NCI-H748 (cell line): ENCODE results near the gene NKX6-2.
"Not testable (repeated sequence)": the region's sequence is repeated elsewhere in the genome, so short reads cannot be mapped to it uniquely, and the experiment has no call there.

Source experiments
- DNase-seq: peaks from one replicate; lab custom pipeline; 2025; ENCODE audit not compliant: unreplicated experiment; lab: John Stamatoyannopoulos, UW

Gene NKX6-2

GRCh38 chr10:132785723-132786475 is at the start of gene NKX6-2:
NKX6-2 (minus strand) TSS chr10:132786147; CDS start chr10:132785948, 199 bp downstream.
- peak; percentile 11 for DNase-seq

DNA sequence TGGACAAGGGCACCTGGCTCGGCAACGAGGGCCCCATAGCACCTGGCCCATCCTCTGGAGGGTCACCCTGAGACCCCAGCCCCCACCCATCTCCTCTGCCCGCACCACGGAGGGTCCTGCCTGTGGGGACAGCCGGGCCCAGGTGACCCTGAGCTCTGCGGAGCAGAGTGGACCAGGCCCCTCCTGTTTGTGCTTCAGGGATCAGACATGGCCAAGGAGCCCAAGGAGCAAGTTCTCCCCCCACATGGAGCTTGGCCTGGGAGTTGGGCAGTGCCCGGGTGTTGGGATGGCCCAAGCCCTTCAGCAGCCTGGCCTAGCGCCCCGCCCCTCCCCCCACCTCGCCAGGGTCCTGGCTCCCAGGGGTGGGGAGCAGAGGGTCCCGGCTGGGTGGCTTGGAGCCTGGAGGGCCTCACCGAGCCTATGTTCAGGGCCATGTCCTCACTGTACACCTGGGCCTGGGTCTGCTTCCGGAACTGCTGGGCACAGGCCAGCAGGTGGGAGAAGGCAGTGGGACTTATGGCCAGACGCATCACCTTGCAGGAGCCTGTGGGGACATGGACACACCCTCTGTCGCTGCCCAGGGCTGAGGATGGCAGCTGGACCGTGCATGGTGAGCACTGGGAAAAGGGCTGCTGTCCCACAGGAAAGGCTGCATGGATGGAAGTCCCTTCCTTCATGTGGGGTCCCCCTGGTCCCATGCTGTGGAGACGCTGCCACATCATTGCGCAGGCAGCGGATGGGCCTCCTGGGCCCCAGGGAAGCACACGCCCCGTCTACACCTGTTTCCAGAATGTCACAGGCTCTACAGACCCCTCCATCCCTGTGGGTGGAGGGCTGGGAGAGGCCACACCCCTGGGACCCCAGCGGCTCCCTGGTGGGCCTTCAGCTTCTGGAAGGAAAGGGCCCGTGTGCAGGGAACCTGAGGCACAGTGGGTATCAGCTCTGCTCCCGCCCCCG is 49.2 kb upstream of the NKX6-2 start:
- DNase-seq, result no peak

GRCh38 chr10:132834311-132834761 is 48.4 kb upstream of the NKX6-2 start:
- no peak for DNase-seq

DNA sequence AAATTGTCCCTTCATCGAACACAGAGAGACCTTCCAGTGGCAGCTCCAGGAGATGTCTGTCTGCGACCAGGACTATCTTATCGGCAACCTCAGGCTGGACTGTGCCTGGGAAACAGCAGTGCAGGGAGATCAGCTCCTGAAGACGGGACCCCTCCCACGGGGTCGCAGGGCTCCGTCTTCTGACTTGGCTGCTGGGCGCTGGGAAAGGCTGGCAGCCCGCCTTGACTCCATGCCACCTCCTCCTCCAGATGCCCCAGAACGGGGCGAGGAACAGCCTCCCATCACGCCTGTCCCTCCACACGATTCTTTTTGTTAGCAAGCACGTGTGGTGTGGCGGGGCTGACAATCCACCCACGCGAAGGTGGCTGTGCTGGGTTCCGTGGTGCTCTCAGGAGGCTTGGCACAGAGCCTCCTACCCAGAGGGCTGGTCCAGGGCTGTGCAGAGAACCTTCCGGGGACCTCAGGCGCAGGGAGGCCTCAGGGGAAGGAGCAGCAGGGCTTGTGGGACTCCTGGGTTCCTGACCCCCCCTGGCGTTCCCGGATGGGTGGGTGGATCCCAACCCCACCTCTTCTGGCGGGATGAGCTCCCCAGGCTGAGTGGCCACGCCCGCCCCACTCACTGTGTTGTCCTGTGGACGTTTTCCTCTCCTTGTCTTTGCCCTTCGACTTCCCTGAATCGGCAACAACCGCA is 47.6 kb upstream of the NKX6-2 start:
- DNase-seq, result no peak

DNA sequence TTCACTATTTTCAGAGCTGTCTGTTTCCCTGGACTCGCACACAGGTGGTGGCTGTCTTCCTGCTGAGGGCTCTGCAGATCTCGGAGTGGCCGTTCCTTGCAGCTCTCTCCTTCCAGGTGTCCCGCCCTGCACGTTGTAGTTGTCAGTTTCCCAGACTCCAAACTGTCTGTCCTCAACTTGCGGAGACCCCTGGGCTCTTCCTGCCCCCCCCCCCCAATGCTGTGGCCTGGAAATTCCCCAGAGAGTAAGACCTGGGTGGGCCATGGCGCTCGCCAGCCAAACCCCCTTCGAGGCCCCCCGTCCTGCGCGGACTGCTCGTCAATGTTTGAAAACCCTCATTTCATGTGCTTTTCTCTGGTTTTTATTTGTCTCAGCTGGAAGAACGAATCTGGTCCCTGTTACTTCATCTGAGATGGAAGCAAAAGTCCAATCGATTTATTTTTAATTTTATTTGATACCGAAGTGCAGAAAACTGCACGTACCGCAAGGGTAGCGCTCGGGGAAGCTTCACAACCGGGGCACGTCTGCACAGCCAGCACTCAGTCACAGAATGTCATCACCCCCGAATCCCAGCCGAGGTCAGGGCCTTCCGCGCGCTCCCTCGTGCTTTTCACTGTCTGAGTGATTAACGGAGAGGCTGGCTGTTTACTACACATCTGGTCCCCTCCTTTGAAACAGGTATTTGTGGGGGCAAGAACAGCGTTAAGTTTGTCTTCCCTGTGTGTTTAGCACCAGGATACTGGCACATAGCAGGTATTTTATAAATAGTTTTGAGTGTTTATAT is 46.4 kb upstream of the NKX6-2 start:
- DNase-seq, result no peak

GRCh38 chr10:132829403-132829802 is 43.5 kb upstream of the NKX6-2 start:
- DNase-seq, result no peak

- no peak for DNase-seq
Measured at GRCh38 chr10:132828681-132829080, 42.7 kb upstream of the NKX6-2 start.

GRCh38 chr10:132827861-132828539 is 42.1 kb upstream of the NKX6-2 start:
- DNase-seq, result no peak

DNA sequence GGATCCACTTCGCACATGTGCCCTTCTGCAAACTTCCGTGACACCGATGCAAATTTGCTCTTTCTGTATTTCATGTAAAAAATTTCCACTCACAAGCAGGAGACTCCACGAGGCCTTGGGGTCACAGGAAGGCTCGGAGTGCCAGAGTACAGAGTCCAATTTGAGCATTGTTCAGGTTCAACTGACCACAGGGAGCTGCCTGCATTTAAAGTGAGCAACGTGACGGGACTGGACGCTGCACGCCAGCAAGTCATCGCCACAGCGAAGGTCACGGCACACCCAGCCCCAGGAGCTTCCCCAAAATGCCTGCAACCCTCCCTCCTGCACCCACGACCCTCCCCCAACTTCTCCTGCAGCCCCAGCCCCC is 41.5 kb upstream of the NKX6-2 start:
- DNase-seq, result no peak

DNA sequence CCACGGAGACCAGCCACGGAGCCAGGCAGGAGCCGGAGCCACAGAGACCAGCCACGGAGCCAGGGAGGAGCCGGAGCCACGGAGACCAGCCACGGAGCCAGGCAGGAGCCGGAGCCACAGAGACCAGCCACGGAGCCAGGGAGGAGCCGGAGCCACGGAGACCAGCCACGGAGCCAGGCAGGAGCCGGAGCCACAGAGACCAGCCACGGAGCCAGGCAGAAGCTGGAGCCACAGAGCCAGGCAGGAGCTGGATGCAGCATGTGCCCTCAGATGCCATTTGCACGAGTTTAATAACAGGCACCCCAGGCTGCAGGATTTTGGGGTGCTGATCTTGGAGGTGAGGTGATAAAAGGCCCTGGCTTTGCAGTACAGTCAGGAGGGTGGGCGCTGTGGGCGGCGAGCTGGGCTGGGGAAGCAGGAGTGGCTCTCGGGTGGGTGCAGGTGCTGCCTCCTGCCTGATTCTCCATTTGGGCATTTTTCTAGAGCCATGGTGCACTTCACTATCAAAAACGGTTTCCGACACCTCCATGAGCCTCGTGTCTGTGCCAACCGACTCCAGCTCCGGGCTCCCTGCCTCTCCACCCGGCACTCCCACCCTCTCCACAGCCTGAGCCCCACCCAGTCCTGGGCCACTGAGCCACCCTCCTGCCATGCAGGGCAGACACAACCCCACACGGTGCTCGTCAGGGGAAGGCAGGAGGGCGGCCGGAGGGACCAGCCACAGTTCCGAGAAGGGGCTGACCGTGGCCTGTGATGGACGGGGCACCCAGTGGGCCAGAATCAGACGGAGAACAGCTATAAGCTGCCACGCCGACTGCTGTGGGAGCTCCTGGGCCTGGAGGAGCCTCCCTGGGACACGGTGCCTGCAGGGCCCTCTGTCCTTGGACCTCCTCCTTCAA is 40.8 kb upstream of the NKX6-2 start:
- no peak for DNase-seq

DNA sequence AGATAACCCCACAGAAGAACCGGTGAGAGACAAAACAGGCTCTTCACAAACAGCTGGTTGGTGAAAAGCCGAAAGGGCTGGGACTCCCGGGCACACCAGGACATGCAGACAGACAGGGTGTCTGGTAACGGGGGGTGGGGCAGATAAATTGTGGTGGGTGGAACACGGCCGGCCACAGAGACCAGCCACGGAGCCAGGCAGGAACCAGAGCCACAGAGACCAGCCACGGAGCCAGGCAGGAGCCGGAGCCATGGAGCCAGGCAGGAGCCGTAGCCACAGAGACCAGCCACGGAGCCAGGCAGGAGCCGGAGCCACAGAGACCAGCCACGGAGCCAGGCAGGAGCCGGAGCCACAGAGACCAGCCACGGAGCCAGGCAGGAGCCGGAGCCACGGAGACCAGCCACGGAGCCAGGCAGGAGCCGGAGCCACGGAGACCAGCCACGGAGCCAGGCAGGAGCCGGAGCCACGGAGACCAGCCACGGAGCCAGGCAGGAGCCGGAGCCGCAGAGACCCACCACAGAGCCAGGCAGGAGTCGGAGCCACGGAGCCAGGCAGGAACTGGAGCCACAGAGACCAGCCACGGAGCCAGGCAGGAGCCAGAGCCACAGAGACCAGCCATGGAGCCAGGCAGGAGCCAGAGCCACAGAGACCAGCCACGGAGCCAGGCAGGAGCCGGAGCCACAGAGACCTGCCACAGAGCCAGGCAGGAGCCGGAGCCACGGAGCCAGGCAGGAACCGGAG is 40.0 kb upstream of the NKX6-2 start:
- DNase-seq, result not testable (repeated sequence)

DNA sequence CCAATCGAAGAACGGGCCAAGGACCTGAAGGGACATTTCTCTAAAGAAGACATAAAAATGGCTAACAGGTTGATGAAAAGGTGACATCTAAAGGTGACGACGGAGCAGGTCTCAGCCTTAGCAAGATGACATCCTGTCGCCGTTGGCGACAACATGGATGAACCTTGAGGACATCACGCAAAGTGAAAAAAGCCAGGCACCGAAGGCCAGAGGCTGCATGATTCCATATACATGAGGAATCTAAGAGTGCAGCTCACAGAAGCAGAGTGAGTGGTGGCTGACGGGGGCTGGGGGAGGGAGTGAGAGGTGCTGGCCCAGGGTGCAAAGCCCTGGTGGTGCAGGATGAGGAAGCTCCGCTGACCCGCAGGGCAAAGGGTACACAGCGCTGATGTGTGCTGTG is 34.1 kb upstream of the NKX6-2 start:
- DNase-seq, result no peak

DNA sequence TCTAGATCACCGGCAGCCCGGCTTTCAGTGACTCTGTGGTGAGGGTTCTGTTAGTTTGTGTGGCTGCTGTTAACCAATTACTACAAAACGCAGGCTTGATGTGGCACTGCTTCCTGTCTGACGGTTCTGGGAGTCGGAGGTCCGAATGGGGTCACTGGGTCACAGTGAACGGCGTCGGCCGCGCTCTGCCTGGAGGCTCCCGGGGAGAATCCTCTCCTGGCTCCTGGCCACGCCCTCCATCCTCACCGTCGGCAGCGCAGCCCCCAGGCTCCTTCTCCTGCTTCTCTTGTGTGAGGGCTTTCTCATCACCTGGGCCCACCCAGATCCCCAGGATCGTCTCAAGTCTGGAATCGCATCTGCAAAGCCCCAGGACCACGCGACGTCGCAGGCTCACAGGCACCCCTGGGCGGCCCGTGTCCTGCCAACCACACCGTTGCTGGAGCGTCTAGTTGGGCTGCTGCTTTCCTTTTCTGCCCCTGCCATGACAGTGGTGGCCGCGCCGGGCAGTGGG is 31.8 kb upstream of the NKX6-2 start:
- peak; percentile 26 for DNase-seq

DNA sequence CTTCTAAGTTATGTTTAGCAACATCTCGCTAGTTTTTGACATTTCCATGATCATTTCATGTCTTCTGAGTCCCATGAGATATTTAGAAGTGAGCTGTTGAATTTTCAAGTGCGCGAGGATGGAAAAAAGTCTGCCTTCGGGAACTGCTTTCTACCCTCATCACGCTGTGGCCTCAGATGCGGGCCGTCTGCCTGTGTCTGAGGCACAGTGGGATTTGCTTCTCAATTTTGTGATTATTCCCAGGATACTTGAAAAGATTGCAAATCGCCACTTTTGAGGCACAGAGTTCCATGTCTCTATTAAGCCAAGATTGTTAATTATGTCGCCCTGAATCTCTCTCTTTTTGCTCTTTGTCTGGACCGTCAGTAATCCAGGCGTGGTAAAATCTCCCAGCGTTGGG is 30.8 kb upstream of the NKX6-2 start:
- DNase-seq, result no peak

DNA sequence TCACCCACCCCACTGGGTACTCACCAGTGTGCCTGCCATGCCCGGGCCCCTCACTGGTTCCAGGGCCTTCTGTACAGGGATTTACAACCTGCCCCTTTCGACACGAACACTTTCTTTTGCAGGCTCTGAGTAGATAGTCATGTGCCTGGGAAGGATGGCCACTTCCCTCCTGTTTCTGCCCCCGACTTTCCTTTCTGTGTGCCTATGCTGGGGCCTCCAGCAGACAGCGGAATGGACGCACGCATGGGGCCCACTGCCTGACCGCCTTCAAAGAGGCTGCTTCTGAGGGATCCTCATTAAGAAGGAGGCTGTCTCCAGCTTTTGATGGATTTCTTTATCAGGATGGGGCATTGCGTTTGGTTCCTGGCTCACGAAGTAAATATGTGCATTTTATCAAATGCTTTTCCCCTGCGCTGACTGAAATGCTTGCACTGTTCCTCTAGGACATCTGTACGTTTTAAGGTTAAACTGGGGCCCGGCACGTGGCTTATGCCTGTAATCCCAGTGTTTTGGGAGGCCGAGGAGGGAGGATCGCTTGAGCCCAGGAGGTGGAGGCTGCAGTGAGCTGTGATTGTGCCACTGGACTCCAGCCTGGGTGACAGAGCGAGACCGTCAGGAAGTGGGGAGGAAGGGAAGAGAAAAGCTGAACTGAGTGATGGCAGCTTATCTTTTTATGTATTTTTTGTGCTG is 29.4 kb upstream of the NKX6-2 start:
- DNase-seq, result no peak

DNA sequence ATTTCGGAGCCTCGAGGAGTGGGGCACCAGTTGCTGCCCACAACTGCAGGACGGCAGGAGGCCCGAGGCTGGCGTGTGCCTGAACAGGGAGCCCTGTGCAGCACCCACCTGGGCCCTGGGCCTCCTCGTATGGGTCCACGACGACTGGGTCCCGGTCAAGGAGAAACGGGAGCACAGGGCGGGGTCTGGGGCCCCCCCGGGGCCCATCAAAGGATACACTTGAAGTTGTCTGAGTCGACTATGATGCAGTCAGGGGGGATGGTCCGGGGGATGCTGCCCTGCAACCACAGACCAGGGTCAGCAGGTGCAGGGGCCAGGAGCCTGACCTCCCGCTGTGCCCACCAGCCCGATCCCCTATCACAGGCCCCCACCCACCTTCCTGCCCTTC is 28.5 kb upstream of the NKX6-2 start:
- no peak for DNase-seq

- DNase-seq, result no peak
Measured at GRCh38 chr10:132813560-132814468, 27.9 kb upstream of the NKX6-2 start.
